Progenitor cell of endocrine pancreas (in vitro differentiated cells): Measurements from ENCODE around the gene CCDC178. TPM values are rescaled to one million over a fixed set of nuclear protein-coding genes. Genes with fewer than 3 reads are reported as not detected.

Source experiments
- DNase-seq: peaks from one replicate; pipeline ENCODE4 v3.0.0; 2021; ENCODE audit warnings: low spot score; ENCODE audit not compliant: unreplicated experiment
- H3K27ac Mint-ChIP-seq: 2 replicates; pipeline ENCODE4 v1.8.0; 2021; ENCODE audit warnings: mild to moderate bottlenecking, moderate library complexity, mixed read lengths
- H3K27me3 Mint-ChIP-seq: 2 replicates; pipeline ENCODE4 v1.8.0; 2021; ENCODE audit warnings: mixed read lengths
- H3K36me3 Mint-ChIP-seq: 2 replicates; pipeline ENCODE4 v1.8.0; 2022; ENCODE audit warnings: mixed read lengths; ENCODE audit not compliant: insufficient read depth
- H3K4me1 Mint-ChIP-seq: 2 replicates; pipeline ENCODE4 v1.8.0; 2021; ENCODE audit warnings: low read depth, mixed read lengths
- H3K4me3 Mint-ChIP-seq: 2 replicates; pipeline ENCODE4 v1.8.0; 2021; ENCODE audit warnings: low read depth, mild to moderate bottlenecking, moderate library complexity, mixed read lengths
- H3K9me3 Mint-ChIP-seq: 2 replicates; pipeline ENCODE4 v1.8.0; 2021; ENCODE audit warnings: low read depth, mixed read lengths
- CTCF ChIP-seq: fragments of 200-600 bp; sonication (generic); IDR thresholded peaks from one replicate; pipeline ENCODE4 v1.5.0; 2021; ENCODE audit warnings: antibody characterized with exemption, mild to moderate bottlenecking; ENCODE audit not compliant: unreplicated experiment
- total RNA-seq: library from RNA; stranded (reverse); gene quantifications from 2 replicates; pipeline ENCODE4 v1.2.1, GENCODE V29; 2021

CCDC178 gene
- total RNA-seq, 1 donor from 2014 or later, result not detected

- Mint-ChIP-seq H3K36me3 (no peaks in the 10 kb centered on the region), H3K27me3 (no peaks in the 10 kb centered on the region), H3K27ac (no peak overlapping the region), H3K4me1 (peaks cover 17% of the 10 kb centered on the region), H3K9me3 (peaks cover 10% of the 10 kb centered on the region), H3K4me3 (no peak overlapping the region)
- no peak for DNase-seq
- TF ChIP-seq CTCF, result no peak
Measured at GRCh38 chr18:32891797-32892196, 548.7 kb downstream of the CCDC178 start.

GRCh38 chr18:32891130-32891529 lies 549.4 kb downstream of the CCDC178 start:
- Mint-ChIP-seq H3K27ac (no peak overlapping the region), H3K4me1 (peaks cover 17% of the 10 kb centered on the region), H3K36me3 (no peaks in the 10 kb centered on the region), H3K9me3 (peaks cover 5% of the 10 kb centered on the region), H3K27me3 (no peaks in the 10 kb centered on the region), H3K4me3 (no peak overlapping the region)
- DNase-seq, result no peak
- no peak for TF ChIP-seq CTCF

GRCh38 chr18:32889615-32890593 lies 550.6 kb downstream of the CCDC178 start:
- Mint-ChIP-seq H3K4me3 (no peak overlapping the region), H3K4me1 (peaks cover 17% of the 10 kb centered on the region)
- DNase-seq, result no peak

GRCh38 chr18:32888306-32888705 lies 552.2 kb downstream of the CCDC178 start:
- no peak for DNase-seq
- H3K36me3 Mint-ChIP-seq, result no peaks in the 10 kb centered on the region
- no peaks in the 10 kb centered on the region for H3K27me3 Mint-ChIP-seq
- H3K4me1 Mint-ChIP-seq, result peaks cover 17% of the 10 kb centered on the region
- H3K4me3 Mint-ChIP-seq, result no peak overlapping the region
- no peak for TF ChIP-seq CTCF
- no peak overlapping the region for H3K27ac Mint-ChIP-seq
- H3K9me3 Mint-ChIP-seq, result no peaks in the 10 kb centered on the region

More at GRCh38 chr18:32889615-32890593, 550.6 kb downstream of the CCDC178 start:
- no peaks in the 10 kb centered on the region for H3K36me3 Mint-ChIP-seq
- peaks cover 5% of the 10 kb centered on the region for H3K9me3 Mint-ChIP-seq
- no peak for TF ChIP-seq CTCF
- H3K27me3 Mint-ChIP-seq, result no peaks in the 10 kb centered on the region
- no peak overlapping the region for H3K27ac Mint-ChIP-seq

Other genes starting within 250 kb of the CCDC178 start
- 18.0 and 23.0 TPM in 2 replicates for gene ASXL3, start 137.5 kb upstream of the CCDC178 start, total RNA-seq